ENCODE data around the gene SLC39A1.
"Not testable (repeated sequence)": the region's sequence is repeated elsewhere in the genome, so short reads cannot be mapped to it uniquely, and the experiment has no call there.

The SLC39A1 gene

GRCh38 chr1:153929426-153929825 is 33.9 kb downstream of the SLC39A1 start:
- no peak for DNase-seq (ENCODE audit: low read depth)

- peak; percentile 68 for DNase-seq (ENCODE audit: low read depth)
Measured at GRCh38 chr1:153928791-153929341, 34.5 kb downstream of the SLC39A1 start.

GRCh38 chr1:153928245-153928644 is 35.1 kb downstream of the SLC39A1 start:
- no peak for DNase-seq (ENCODE audit: low read depth)

GRCh38 chr1:153926405-153926804 is 36.9 kb downstream of the SLC39A1 start:
- DNase-seq (ENCODE audit: low read depth): no peak

GRCh38 chr1:153922972-153923925 is 40.1 kb downstream of the SLC39A1 start, which contains the start of gene GATAD2B:
Gene GATAD2B, minus strand, starts transcription at chr1:153922972. Its CDS starts 94,625 bp downstream, at chr1:153828347.
- peak; percentile 100 for DNase-seq (ENCODE audit: low read depth)

GRCh38 chr1:153922076-153922971 is 41.0 kb downstream of the SLC39A1 start:
- DNase-seq (ENCODE audit: low read depth): peak; percentile 22

GRCh38 chr1:153921803-153922075 is 41.6 kb downstream of the SLC39A1 start:
- no peak for DNase-seq (ENCODE audit: low read depth)

- no peak for DNase-seq (ENCODE audit: low read depth)
Measured at GRCh38 chr1:153921080-153921802, 42.1 kb downstream of the SLC39A1 start.

GRCh38 chr1:153919876-153920852 is 43.2 kb downstream of the SLC39A1 start:
- DNase-seq (ENCODE audit: low read depth): peak; percentile 59

- no peak for DNase-seq (ENCODE audit: low read depth)
Measured at GRCh38 chr1:153916297-153916696, 47.0 kb downstream of the SLC39A1 start.

- no peak for DNase-seq (ENCODE audit: low read depth)
Measured at GRCh38 chr1:153912349-153912748, 51.0 kb downstream of the SLC39A1 start.

- DNase-seq (ENCODE audit: low read depth): not testable (repeated sequence)
Measured at GRCh38 chr1:153910560-153910959, 52.8 kb downstream of the SLC39A1 start.
